ENCODE measurements around the gene PEPD. TPM values are rescaled to one million over a fixed set of nuclear protein-coding genes. Genes with fewer than 3 reads are reported as not detected.

PEPD gene
- total RNA-seq, 1 experiment from 2014 or later = 180 TPM

DNA sequence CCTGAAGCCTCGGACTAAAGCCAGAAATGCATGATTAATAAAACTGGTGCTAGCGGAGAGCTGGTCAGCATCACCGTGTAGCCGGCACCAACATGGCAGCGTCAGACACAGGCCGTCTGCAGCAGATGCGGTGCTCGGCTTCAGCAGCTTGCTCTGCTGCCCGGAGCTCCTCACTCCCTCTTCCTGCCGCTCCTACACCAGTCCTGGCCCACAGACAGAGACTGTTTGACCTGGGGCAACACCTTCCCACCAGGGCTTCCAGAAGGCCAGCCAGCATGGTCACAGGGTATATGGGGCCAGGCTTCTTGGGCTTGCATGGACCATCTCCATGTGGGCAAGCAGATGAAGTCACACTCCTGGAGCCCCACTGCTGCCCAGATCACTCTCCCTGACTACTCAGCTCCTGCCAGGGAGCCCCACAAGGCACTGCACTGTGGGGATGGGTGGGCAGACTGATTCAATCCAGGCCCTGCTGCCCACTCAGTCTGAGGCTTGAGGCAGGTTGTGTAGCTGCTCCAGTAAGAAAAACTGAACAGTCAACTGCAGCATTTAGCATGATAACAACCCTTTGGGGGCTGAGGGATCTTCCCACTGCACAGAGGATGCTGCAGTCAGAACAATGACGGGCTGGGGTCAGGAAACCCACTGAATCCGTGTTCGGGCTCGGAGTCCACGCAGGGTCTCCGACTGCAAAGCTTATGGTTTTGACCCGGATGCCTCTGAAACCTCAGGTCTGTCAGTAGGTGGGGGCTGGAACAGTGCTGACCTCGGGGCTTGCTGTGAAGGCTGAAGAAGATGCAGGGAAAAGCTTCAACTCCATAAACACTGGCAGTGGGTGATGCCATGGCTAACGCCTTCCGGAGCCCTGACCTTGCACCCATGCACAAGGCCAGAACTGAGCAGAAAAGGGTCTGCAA, 102.5 kb downstream of the PEPD start:
- in situ Hi-C loops (cut with HindIII; ENCODE audit: low sequenced_read_pairs) = loop anchor here (10.0 kb wide), 2 partner anchors 254 to 346 kb away; no protein-coding TSS in a partner anchor

DNA sequence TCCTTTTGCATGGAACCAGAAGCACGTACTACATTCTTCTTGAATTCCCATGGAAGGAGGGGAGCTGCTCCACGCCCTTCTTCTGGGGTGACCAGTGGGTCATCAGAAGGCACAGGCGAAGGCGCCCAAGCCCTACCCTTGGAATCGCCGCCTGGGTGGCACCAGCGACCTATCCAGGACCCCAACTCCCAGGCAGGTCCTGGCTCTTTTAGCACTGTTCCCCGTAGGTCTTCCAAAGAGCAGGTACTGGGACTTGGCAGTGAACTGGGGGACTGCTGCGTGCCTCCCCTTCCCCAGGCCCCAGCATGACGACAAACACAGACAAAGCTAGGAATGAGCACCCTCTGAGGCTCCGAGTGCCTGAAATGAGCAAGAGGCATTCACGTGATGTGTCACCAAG, 103.1 kb downstream of the PEPD start:
- in situ Hi-C loops (cut with HindIII; ENCODE audit: low sequenced_read_pairs) = loop anchor here (10.0 kb wide), 2 partner anchors 254 to 346 kb away; no protein-coding TSS in a partner anchor
- DNase-seq (ENCODE audit: low spot score) = no peak

More for the DNA sequence above, 102.5 kb downstream of the PEPD start:
- DNase-seq (ENCODE audit: low spot score) = no peak

DNA sequence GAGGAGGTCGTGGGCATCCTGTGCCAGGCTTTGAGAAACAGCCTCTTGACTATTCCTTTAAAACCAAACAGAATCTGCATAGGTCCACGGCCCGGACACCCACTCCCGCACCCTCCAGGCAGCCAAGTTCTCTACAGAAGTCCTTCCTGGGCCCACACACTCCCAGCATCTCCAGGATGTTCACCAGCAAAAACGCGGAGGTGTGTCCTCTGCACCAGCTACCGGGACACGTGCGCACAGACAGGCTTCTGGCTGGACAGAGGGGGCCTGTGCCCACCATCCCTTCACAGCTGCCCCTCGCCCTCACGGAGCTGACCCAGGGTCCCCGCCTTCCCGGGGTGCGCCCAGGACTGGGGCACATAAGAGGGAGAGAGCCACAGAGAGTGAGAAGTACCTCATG, 103.8 kb downstream of the PEPD start:
- in situ Hi-C loops (cut with HindIII; ENCODE audit: low sequenced_read_pairs) = loop anchor here (10.0 kb wide), 2 partner anchors 253 to 347 kb away; no protein-coding TSS in a partner anchor
- DNase-seq (ENCODE audit: low spot score) = no peak

DNA sequence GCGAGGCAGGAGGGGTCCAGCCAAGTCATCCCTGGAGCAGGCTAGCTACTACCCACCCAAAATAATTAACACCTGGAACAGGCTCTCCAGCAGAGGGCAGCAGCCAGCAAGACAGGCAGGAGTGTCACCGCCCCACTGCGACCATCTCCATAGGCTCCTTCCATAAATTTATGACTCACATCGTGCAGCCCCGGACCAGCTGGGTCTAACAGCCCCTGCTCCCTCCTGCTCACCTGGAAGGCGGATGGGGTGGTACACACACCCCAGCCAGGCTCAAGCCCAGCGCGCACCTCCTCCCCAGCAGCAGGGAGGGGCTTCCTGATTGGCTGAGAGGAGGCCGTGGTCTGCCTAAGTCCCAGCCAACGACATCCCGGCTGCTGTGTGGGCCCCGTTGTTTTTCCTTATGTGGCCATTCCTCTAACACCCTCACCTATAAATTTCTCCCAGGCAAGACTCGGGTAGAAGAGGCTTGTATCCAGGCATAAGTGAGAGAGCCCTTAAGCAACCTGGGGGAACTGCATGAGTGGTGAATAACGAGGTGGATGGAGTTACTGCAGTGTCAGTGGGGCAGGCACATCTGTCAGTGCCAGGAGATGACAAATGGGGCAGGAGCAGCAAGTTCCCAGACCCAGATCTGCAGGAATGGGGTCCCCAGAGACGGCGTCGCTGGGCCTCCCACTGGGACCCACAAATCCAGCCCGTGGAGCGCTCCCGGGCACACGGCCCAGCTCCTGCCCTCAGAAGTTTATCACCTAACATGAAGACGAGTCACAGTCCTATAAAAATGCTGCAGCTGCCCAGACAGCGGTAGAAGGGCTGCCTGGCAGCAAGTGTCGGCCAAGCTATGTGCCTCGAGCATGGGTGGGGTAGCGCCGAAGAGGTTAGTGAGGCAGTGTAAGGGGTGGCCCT, 105.0 kb downstream of the PEPD start:
- in situ Hi-C loops (cut with HindIII; ENCODE audit: low sequenced_read_pairs) = loop anchor here (10.0 kb wide), 2 partner anchors 252 to 348 kb away; no protein-coding TSS in a partner anchor
- DNase-seq (ENCODE audit: low spot score) = peak; percentile 62

DNA sequence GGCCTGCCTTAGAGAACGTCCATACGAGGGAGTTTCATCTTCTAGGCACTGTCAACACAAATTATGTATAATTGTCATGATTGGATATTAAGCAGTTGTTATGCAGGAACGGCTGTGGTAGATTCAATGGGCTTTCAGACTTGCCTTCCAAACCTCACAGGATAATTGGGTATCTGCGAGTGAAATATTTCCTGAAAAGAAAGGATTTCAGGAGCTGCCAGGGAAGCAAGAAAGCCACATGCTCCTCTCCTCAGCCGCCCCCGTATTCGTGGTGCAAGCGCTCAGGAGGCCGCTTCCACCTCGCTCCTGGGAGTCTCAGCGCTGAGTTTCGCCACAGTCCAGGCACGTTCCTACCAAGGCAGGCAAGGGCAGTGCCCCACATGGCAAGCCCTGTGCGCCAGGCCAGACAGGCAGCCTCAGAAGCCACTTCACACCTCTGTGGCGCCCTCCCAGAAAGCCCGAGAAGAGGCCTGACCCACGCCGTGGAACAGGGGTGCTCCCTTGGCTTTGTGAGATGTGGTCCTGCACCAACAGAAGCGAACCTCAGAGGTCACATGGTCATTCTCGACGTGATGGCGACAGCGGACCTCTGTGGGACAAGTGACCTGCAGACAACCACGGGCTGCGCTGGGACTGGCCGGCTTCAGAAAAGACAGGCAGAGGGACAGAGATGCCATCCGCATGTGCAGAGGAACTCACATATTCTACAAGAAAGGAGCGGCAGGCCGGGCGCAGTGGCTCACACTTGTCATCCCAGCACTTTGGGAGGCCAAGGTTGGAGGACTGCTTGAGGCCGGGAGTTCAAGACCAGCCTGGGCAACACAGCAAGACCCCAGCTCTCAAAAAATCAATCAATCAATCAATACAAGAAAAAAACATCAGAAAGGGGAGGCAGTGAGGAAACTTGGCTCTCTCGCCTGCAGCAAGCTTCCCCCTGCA, 106.7 kb downstream of the PEPD start:
- in situ Hi-C loops (cut with HindIII; ENCODE audit: low sequenced_read_pairs) = loop anchor here (10.0 kb wide), 2 partner anchors 250 to 350 kb away; no protein-coding TSS in a partner anchor
- DNase-seq (ENCODE audit: low spot score) = no peak

DNA sequence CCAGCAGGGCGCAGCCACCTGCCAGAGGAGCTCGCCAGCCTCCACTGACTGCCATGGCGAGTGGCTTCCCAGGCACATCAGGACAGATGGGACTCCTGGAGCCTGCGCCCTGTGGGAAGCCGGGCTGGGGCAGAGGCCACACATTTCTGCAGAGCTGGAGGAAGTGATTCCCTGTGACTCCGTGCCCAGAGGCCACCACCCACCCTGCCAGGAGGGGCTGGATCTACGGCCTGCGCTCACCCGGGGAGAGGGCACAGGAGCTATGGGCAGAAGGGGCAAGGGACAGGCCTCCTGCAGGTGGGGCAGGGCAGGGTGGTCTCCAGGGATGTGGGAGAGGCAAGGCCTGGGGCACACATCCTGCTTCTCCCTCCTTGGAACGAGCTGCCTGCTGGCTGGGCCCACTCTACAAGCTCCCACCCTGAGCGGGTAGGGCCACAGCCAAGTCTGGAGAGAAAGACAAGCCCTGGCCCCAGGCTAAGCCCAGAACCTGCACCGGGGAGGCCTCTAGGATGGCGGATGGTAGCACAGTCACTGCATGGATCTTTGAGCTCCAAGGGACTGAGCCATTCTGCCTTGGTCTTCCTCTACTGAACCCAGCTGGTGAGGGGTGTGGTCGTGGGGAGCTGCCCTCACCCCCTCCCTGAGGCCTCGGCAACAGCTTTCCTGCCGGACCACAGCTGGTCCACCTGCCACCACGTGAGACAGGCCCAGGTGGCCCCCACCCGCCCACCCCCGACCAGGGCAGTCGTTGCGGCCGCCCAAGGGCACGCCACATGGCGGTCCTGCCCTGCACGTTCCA, 107.5 kb downstream of the PEPD start:
- in situ Hi-C loops (cut with HindIII; ENCODE audit: low sequenced_read_pairs) = loop anchor here (10.0 kb wide), 2 partner anchors 249 to 351 kb away; no protein-coding TSS in a partner anchor

DNA sequence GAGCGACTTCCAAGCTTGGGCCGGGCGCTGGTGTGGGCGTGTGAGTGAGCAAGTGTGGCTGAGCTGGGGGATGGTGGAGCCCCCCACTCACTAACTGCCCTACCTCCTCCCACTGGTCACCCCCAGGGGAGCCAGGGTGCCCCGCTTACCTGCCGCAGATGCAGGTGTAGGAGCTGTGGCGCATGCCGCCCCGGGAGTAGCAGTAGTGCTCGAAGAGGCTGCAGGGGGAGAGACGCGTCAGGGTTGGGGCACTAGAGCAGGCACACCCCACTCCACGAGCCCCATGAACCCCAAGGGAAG, 108.2 kb downstream of the PEPD start:
- in situ Hi-C loops (cut with HindIII; ENCODE audit: low sequenced_read_pairs) = loop anchor here (10.0 kb wide), 2 partner anchors 249 to 351 kb away; no protein-coding TSS in a partner anchor
- DNase-seq (ENCODE audit: low spot score) = no peak

More for the DNA sequence above, 107.5 kb downstream of the PEPD start:
- DNase-seq (ENCODE audit: low spot score) = no peak

DNA sequence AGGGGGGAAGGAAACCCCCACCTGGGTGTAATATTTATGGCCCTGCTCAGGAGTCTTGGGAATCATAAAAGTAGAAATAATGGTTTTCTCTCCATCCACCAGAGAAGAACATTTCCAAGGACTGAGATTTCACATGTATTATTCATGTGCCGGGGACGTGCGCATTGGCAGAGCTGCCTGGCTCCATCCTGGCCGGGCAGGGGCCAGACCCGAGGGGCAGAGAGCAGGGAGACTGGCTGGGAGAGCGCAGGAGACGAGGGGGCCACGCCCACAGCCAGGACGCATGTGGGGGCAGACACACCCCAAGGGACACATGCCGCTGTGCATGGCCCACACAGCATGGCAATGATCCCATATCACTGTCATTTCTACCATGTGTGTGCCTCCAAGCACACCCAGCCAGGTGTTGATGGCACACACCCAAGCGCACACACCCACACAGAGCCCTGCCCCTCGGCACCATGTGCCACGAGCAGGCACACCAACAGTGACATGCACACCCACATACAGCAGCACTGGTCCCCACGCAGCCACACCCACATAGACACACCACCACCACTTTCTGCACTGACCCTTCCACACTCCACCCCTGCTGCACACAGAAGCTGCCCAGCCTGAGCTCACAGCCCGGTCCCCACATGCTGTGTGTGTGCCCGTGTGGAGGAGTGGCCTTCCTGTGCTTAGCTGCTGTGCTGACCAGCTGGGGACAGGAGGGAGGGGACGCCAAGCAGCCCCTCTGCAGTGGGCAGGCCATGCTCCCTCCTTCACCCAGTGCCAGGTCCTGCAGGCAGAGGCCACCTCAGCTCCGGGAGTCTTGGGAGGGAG, 108.8 kb downstream of the PEPD start:
- in situ Hi-C loops (cut with HindIII; ENCODE audit: low sequenced_read_pairs) = loop anchor here (10.0 kb wide), 2 partner anchors 248 to 352 kb away; no protein-coding TSS in a partner anchor

DNA sequence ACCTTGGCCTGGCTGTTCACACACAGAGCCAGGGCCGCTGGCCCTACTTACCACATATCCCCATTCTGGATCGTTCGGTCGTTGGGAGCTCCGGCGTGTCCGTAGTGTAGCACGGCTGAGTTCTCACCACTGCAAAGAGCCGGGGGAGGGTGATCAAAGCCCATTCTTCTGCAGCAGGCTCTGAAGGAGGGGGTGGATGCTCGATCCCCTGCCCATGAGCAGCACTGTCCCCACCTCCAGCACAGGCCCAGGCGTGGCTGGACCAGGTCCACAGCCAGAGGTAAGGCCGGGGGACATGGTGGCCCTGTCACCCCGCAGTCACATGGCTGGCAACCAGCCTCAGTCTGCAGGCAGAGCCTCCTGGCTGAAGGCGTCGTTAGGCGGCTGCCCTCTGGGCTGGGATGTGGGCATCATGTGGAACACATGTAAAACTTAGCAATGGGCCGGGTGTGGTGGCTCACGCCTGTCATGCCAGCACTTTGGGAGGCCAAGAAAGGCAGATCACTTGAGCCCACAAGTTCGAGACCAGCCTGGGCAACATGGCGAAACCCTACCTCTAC, 109.9 kb downstream of the PEPD start:
- DNase-seq (ENCODE audit: low spot score) = no peak
- in situ Hi-C loops (cut with HindIII; ENCODE audit: low sequenced_read_pairs) = loop anchor here (10.0 kb wide), 2 partner anchors 247 to 353 kb away; no protein-coding TSS in a partner anchor

More for the DNA sequence above, 108.8 kb downstream of the PEPD start:
- DNase-seq (ENCODE audit: low spot score) = no peak

DNA sequence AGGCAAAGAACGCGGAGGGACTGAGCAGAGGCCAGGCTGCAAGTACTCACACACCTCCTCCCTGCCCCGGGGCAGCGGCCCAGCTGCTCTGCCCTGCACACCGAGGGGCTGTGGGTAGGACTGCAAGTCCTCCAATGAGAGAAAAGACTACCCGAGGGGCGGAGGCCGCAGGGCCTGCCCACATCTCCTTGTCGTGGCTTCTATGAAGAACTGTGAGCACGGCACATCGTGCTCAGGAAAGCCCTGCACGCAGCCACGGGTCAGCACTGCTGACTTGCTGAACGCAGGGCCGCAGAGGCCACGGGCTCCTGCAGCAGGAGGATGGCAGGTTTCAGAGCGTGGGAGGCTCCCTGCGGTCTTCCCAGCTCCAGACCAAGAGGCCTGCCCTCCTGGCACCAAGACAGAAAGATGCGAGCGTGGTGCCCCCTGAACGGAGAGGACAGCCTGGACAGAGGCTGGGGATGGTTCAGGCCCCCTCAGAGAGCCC, 110.6 kb downstream of the PEPD start:
- DNase-seq (ENCODE audit: low spot score) = no peak
- in situ Hi-C loops (cut with HindIII; ENCODE audit: low sequenced_read_pairs) = loop anchor here (10.0 kb wide), 2 partner anchors 246 to 354 kb away; no protein-coding TSS in a partner anchor

DNA sequence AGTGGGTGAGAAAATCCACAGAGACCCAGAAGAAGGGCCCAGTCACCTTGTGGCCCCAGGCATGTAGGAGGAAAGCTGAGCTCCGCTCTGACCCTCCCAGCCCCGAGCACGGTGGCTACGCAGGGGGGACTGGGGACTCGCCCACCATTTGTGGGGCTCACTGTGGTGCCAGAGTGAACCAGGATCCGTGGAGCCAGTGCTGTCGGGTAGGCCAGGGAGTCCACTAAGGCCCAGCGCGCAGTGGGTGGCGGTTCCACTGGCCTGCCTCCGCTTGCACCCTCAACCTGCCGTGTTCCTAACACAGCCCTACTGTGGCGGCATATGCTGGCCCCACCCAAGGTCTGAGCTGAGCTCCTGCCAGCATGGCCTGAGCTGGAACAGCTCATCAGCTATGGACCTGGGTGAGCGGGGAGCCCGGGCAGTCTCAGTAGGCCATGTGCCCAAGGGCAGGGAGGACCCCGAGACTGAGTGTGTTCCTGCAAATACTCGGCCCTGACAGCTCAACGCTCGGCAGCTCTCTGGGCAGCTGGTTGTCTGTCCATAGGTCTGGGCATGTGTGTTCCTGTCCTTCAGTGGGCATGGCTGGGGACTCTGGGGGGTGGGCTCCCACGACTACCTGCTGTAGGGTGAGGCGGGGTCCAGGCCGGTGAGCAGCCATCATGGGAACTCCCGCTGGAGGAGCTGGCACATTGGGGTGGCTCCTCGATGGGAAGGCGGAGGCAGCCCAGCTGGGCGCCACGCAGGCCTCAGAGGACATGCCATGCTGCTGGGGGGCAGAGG, 111.5 kb downstream of the PEPD start:
- in situ Hi-C loops (cut with HindIII; ENCODE audit: low sequenced_read_pairs) = loop anchor here (10.0 kb wide), 2 partner anchors 245 to 355 kb away; no protein-coding TSS in a partner anchor
- no peak for DNase-seq (ENCODE audit: low spot score)

DNA sequence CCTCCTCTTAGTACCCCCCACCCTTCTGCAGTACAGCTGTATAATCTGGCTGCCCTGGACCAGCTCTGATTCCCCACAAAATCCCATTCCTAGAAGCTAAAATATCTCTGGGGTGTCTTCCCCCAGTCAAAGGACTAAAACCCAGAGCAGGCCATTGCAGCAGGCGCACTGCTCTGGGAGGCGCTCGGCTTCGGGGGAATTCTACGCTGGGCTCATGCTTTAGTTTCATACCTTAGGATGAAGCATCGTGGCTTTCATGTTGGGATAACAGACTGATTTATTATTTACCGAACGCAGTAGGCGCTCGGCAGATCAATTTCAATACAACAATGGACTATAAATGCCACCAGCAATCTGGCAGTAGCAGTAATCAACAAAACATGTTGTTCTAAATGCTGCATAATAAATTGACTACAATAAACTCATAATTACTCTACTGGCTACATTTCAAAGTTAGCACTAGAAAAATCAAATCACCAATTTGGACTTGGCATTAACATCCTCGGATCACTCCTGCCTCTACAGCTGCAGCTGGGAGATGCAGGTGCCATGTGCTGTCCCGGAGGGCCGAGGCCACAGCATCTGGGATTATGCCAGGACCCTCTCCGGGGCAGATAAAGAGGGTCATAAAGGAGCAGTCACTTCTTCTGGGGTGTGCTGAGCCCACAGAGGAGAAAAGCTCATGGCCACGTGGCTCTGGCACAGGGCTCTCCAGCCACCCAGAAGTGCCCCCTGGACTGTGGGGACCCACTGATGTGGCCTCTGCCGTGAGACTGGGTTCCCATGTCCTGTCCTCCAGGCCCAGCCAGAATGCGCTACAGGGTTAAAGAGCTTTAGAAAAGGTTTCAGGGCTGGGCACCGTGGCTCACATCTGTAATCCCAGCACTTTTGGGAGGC, 112.8 kb downstream of the PEPD start:
- DNase-seq (ENCODE audit: low spot score) = no peak
- in situ Hi-C loops (cut with HindIII; ENCODE audit: low sequenced_read_pairs) = no loop called here

DNA sequence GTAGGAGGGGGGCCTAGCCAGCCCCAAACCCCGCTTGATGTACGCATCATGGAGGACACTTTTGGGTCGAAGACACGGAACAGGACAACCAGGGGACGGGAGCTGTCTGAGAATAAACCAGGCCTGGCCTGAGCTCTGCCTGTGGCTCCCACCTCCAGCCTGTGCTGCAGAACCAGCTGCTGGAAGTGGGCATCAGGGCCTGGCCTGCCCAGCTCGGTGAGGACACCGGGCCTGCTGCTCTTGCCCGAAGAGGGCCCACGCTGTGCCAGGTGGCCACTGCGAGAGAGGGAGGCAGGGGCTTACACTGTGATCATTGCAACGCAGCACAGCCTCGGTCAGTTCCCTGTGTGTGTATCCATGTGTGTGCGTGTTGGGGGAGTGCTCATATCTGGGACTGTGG, 113.5 kb downstream of the PEPD start:
- no peak for DNase-seq (ENCODE audit: low spot score)
- in situ Hi-C loops (cut with HindIII; ENCODE audit: low sequenced_read_pairs) = no loop called here

DNA sequence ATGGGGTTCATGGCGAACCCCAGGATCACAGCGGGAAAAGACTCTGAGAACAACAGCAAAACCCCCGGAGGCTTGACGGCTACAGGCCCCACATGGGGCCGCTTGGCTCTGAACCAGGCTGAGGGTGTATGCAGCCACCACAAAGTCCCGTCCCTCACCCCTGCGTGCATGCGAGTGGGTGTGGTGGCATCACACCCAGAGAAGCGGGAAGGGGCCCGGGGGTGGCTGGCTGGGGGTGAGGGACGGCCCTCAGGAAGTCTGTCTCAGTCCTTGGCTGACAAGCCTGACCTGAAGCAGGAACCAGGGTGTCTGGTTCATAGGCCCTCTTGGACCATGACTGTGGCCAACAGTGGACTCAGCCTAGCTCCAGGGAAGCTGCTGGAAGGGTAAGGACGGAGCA, 113.9 kb downstream of the PEPD start:
- DNase-seq (ENCODE audit: low spot score) = no peak
- in situ Hi-C loops (cut with HindIII; ENCODE audit: low sequenced_read_pairs) = no loop called here

DNA sequence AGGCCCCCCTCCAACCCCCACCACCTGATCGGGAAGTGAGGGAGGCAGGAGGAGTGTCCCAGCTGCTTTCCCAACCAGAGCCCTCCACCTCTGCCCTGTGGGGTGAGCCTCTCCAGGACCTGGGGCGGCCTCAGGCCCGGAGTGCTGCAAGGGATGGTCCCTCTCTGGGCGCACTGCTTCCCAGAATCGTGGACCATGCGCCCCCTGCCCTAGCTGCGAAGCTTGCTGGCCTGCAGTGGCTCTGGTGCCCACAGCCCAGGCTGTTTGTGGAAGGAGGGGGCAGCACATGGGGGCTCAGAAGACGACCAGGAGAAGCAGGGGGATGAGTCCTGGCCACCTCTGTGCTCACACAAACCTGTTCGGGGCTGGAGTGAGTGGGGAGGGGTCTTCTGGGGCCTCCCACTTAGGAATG, 114.4 kb downstream of the PEPD start:
- in situ Hi-C loops (cut with HindIII; ENCODE audit: low sequenced_read_pairs) = no loop called here
- no peak for DNase-seq (ENCODE audit: low spot score)
